ENCODE data around the gene LRRC23.
A peak's percentile ranks its signal among the peaks of the same experiment; 100 is the strongest.
"Not testable (repeated sequence)": the region's sequence is repeated elsewhere in the genome, so short reads cannot be mapped to it uniquely, and the experiment has no call there.

LRRC23 gene

DNA sequence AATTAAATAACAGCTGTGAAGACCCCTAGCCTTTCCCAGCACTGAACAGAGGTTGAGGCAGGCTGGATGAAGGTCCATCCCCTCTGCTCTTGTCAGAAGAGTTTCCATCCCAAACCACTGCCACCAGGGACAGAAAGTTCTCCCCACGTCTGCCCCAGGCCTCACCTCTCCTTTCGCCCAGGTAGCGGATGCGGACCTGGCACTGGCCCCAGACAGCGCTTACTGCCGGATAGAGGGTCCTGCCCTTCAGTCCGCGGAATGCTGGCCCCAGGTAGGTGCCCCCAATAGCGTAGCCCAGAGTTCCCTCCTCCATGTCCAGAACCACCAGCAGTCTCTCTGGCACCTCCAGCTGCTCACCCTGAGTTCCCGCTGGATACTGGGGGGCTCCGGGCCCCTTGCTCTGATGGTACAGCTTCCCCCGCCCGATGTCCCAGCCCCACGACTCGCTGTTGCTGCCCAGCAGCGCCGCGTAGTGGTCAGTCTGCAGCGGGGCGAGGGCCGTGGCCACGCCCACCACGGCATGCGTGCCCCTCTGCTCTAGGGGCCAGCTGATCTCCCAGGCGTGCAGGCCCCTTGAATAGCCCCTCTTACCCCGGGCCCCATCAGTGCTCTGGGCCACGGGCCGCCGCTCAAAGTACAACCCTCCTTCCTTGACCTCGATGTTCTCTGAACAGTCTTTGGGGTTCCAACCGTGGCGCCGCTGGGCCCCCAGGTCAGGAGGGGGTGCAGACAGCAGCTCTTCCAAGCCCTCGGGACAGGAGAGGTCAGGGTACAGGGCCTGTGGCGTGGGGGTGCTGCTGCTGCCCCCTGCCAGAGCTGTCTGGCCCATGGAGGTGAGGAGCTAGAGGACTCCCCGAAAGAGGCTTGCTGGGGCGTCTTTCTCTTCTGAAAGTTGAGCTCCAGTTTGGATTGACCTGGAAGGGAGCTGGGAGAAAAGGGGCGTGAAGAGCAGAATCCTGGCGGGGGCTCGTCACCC lies 32.3 kb upstream of the LRRC23 start:
- peaks cover 12% of the 10 kb centered on the region; the same call in 1 of the 2 replicates for H4K20me1 ChIP-seq (ENCODE audit: insufficient read depth)
- peaks cover 25% of the 10 kb centered on the region for H3K79me2 ChIP-seq (ENCODE audit: insufficient read depth, low read depth)
- peak overlapping the region; percentile 93 for H3K4me2 ChIP-seq
- peak overlapping the region; percentile 56; the same call in 1 of the 2 replicates for H3K9ac ChIP-seq
- H2AFZ ChIP-seq (ENCODE audit: low read depth): peak overlapping the region; percentile 54; the same call in 1 of the 2 replicates
- no peaks in the 10 kb centered on the region; the same call in 1 of the 2 replicates for H3K36me3 ChIP-seq (ENCODE audit: insufficient read depth)
- TF ChIP-seq, protein P1, sequence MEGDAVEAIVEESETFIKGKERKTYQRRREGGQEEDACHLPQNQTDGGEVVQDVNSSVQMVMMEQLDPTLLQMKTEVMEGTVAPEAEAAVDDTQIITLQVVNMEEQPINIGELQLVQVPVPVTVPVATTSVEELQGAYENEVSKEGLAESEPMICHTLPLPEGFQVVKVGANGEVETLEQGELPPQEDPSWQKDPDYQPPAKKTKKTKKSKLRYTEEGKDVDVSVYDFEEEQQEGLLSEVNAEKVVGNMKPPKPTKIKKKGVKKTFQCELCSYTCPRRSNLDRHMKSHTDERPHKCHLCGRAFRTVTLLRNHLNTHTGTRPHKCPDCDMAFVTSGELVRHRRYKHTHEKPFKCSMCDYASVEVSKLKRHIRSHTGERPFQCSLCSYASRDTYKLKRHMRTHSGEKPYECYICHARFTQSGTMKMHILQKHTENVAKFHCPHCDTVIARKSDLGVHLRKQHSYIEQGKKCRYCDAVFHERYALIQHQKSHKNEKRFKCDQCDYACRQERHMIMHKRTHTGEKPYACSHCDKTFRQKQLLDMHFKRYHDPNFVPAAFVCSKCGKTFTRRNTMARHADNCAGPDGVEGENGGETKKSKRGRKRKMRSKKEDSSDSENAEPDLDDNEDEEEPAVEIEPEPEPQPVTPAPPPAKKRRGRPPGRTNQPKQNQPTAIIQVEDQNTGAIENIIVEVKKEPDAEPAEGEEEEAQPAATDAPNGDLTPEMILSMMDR (conservative IDR thresholded peaks at IDR 0.05; ENCODE audit: low read depth, low read length): peak; percentile 75
- H3K27me3 ChIP-seq (ENCODE audit: insufficient read depth, low read depth): no peaks in the 10 kb centered on the region
- no peak overlapping the region for H3K4me3 ChIP-seq (IDR thresholded peaks at IDR 0.05; ENCODE audit: insufficient read depth, low read depth, low read length)
- H3K27ac ChIP-seq: no peak overlapping the region
- peaks cover 46% of the 10 kb centered on the region for H3K4me1 ChIP-seq (ENCODE audit: low read depth, poor library complexity, severe bottlenecking)

DNA sequence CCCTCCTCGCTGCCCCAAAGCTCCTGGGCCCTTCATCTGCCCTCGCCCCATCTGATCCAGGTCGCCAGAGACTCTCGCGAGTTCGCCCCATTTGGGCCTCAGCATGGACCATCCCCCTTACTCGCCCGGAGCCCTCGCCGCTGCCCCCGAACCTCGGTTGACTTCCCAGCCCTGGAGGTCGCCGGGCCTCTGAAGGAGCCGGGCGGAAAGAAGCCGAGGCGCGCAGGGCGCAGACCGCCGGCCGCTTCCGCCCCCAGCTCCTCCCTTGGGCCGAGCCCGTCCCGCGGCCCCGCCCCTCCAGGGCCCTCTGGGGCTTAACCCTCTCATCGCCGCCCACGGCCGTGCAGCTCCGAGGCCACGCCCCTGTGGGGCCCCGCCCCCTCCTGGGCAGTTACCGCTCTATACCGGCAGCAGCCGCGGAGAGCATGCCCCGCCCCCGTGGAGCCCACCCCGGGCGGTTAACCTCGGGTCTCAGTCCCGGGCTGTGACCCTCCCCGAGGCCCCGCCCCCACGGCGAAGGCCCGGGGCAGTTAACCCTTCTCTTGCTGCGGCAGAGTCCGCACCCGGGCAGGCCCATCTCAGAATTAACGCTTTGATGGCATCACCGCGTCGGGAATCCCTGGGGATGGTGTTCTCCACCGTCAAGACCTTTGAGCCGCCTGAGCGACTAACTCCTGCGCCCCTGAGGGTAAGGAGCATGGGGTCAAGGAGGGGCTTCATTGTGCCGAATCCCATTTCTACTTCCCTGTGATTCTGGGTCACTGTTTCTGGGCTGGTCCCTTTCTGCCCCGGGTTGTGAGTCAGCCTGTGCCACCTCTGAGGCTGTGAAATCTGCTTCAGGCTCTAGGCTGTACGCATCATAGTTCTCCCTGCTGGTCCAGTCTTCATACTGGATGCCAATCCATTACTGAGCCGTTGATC lies 31.3 kb upstream of the LRRC23 start, which contains the start of gene SPSB2:
Gene SPSB2 (minus strand): TSS at position 210 of the 921 bp plus-strand sequence. CDS start 402 bp downstream, outside the sequence.
- peak within 1 kb of the TSS; percentile 93 for H3K4me2 ChIP-seq
- TF ChIP-seq, protein P1 (conservative IDR thresholded peaks at IDR 0.05; ENCODE audit: low read depth, low read length): no peak
- peak within 1 kb of the TSS; percentile 9; the same call in 1 of the 2 replicates for H3K27ac ChIP-seq
- peaks cover 8% of the 10 kb centered on the region; the same call in 1 of the 2 replicates for H4K20me1 ChIP-seq (ENCODE audit: insufficient read depth)
- no peaks in the 10 kb centered on the region; the same call in 1 of the 2 replicates for H3K36me3 ChIP-seq (ENCODE audit: insufficient read depth)
- H3K4me3 ChIP-seq (IDR thresholded peaks at IDR 0.05; ENCODE audit: insufficient read depth, low read depth, low read length): no peak within 1 kb of the TSS
- no peaks in the 10 kb centered on the region for H3K27me3 ChIP-seq (ENCODE audit: insufficient read depth, low read depth)
- peaks cover 46% of the 10 kb centered on the region for H3K4me1 ChIP-seq (ENCODE audit: low read depth, poor library complexity, severe bottlenecking)
- peaks cover 16% of the 10 kb centered on the region for H3K79me2 ChIP-seq (ENCODE audit: insufficient read depth, low read depth)
- peak within 1 kb of the TSS; percentile 78 for H2AFZ ChIP-seq (ENCODE audit: low read depth)
- peak within 1 kb of the TSS; percentile 56; the same call in 1 of the 2 replicates for H3K9ac ChIP-seq

GRCh38 chr12:6874015-6874368 lies 30.6 kb upstream of the LRRC23 start:
- Histone ChIP-seq H3K4me2 (peak overlapping the region; percentile 49), H3K4me1 (ENCODE audit: low read depth, poor library complexity, severe bottlenecking) (peaks cover 42% of the 10 kb centered on the region), H3K27ac (peak overlapping the region; percentile 9; the same call in 1 of the 2 replicates), H3K9ac (peak overlapping the region; percentile 26; the same call in 1 of the 2 replicates), H2AFZ (ENCODE audit: low read depth) (peak overlapping the region; percentile 78)
- not testable (repeated sequence) for H3K79me2 ChIP-seq (ENCODE audit: insufficient read depth, low read depth); H3K4me3 ChIP-seq (IDR thresholded peaks at IDR 0.05; ENCODE audit: insufficient read depth, low read depth, low read length); H3K36me3 ChIP-seq (ENCODE audit: insufficient read depth); H4K20me1 ChIP-seq (ENCODE audit: insufficient read depth); H3K27me3 ChIP-seq (ENCODE audit: insufficient read depth, low read depth)

DNA sequence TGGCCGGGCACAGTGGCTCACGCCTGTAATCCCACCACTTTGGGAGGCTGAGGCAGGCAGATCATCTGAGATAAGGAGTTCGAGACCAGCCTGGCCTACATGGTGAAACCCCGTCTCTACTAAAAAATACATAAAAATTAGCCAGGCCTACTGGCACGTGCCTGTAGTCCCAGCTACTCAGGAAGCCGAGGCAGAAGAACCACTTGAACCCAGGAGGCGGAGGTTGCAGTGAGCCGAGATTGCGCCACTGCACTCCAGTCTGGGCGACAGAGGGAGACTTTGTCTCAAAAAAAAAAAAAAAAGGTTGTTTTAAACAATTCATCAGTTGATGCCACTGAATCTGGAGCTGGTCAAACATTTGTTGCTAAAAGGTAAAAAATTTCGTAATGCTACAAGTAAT lies 24.8 kb upstream of the LRRC23 start:
- H3K4me2 ChIP-seq; H3K9ac ChIP-seq; H4K20me1 ChIP-seq (ENCODE audit: insufficient read depth); H3K4me3 ChIP-seq (IDR thresholded peaks at IDR 0.05; ENCODE audit: insufficient read depth, low read depth, low read length); H3K27ac ChIP-seq; H3K36me3 ChIP-seq (ENCODE audit: insufficient read depth); H3K79me2 ChIP-seq (ENCODE audit: insufficient read depth, low read depth); H3K4me1 ChIP-seq (ENCODE audit: low read depth, poor library complexity, severe bottlenecking); H3K27me3 ChIP-seq (ENCODE audit: insufficient read depth, low read depth); H2AFZ ChIP-seq (ENCODE audit: low read depth): not testable (repeated sequence)

GRCh38 chr12:6883252-6883651 lies 21.4 kb upstream of the LRRC23 start:
- H3K4me3 ChIP-seq (IDR thresholded peaks at IDR 0.05; ENCODE audit: insufficient read depth, low read depth, low read length): no peak overlapping the region
- H3K36me3 ChIP-seq (ENCODE audit: insufficient read depth): no peaks in the 10 kb centered on the region
- H3K9ac ChIP-seq: no peak overlapping the region
- H4K20me1 ChIP-seq (ENCODE audit: insufficient read depth): no peaks in the 10 kb centered on the region
- no peak overlapping the region for H3K4me2 ChIP-seq
- no peaks in the 10 kb centered on the region for H3K27me3 ChIP-seq (ENCODE audit: insufficient read depth, low read depth)
- peaks cover 9% of the 10 kb centered on the region for H3K4me1 ChIP-seq (ENCODE audit: low read depth, poor library complexity, severe bottlenecking)
- no peak overlapping the region for H2AFZ ChIP-seq (ENCODE audit: low read depth)
- TF ChIP-seq, protein P1 (conservative IDR thresholded peaks at IDR 0.05; ENCODE audit: low read depth, low read length): no peak
- H3K79me2 ChIP-seq (ENCODE audit: insufficient read depth, low read depth): no peaks in the 10 kb centered on the region
- no peak overlapping the region for H3K27ac ChIP-seq
